Tibial artery (tissue), 4 donors: ENCODE measurements around the gene TTLL8.
A peak's percentile ranks its signal among the peaks of the same experiment; 100 is the strongest.

Source experiments
- DNase-seq, 2 donors: peaks; one replicate each; pipeline ENCODE4 v3.0.0-alpha.2; 2019
- H3K27ac ChIP-seq, 2 donors: fragments of 200-600 bp; sonication (generic) in 1 of 2; 1 replicate in 1 of 2; 2 replicates in 1 of 2; pipeline ENCODE4 v1.5.1; 2018 to 2019; ENCODE audit warnings: mild to moderate bottlenecking in 1 of 2
- H3K27me3 ChIP-seq, 2 donors: fragments of 200-600 bp; sonication (generic) in 1 of 2; one replicate each; pipeline versions ENCODE4 v1.5.1 to v1.6.0; 2016 to 2019
- H3K36me3 ChIP-seq, 3 donors: fragments of 200-600 bp; sonication (generic) in 2 of 3; one replicate each; pipeline ENCODE4 v1.5.1; 2016 to 2019; ENCODE audit warnings: mild to moderate bottlenecking in 2 of 3
- H3K4me1 ChIP-seq, 4 donors: fragments of 200-600 bp; sonication (generic) in 2 of 4; 1 replicate in 3 of 4; 2 replicates in 1 of 4; pipeline ENCODE4 v1.5.1; 2016 to 2019
- H3K4me3 ChIP-seq, 2 donors: fragments of 200-600 bp; sonication (generic) in 1 of 2; 1 replicate in 1 of 2; 2 replicates in 1 of 2; pipeline ENCODE4 v1.5.1; 2018 to 2019; ENCODE audit warnings: mild to moderate bottlenecking in 2 of 2
- H3K9me3 ChIP-seq, 3 donors: fragments of 200-600 bp; sonication (generic) in 1 of 3; one replicate each; pipeline ENCODE4 v1.5.1; 2016 to 2019
- CTCF ChIP-seq, 2 experiments: fragments of 200-600 bp in 1 of 2; fragments of 450-650 bp in 1 of 2; IDR thresholded peaks; one replicate each; pipeline ENCODE4 v1.5.1; 2017 to 2019; ENCODE audit warnings: antibody characterized with exemption in 2 of 2, mild to moderate bottlenecking in 1 of 2, moderate library complexity in 1 of 2
- intact Hi-C: fragments of 100-400 bp; cut with DNase I; formaldehyde crosslinking; loops from one replicate; pipeline ENCODE4 v1.15.0; 2023; ENCODE audit warnings: low total_unique reads

The TTLL8 gene

GRCh38 chr22:50082197-50082715, 24.2 kb upstream of the TTLL8 start:
- H3K27me3 ChIP-seq = peaks cover 0 to 45% of the 10 kb centered on the region in 2 donors
- H3K36me3 ChIP-seq = no peaks in the 10 kb centered on the region
- no peak overlapping the region for H3K27ac ChIP-seq
- H3K4me3 ChIP-seq = no peak overlapping the region
- no peak for DNase-seq
- H3K9me3 ChIP-seq = no peaks in the 10 kb centered on the region
- TF ChIP-seq CTCF (IDR thresholded peaks at IDR 0.05) = no peak
- intact Hi-C loops = no loop called here
- H3K4me1 ChIP-seq = no peaks in the 10 kb centered on the region

GRCh38 chr22:50081426-50082196, 23.5 kb upstream of the TTLL8 start:
- Histone ChIP-seq H3K4me3 (no peak overlapping the region), H3K27ac (no peak overlapping the region), H3K27me3 (peaks cover 0 to 48% of the 10 kb centered on the region in 2 donors), H3K4me1 (no peaks in the 10 kb centered on the region), H3K36me3 (no peaks in the 10 kb centered on the region), H3K9me3 (no peaks in the 10 kb centered on the region)
- TF ChIP-seq CTCF (IDR thresholded peaks at IDR 0.05) = no peak
- no peak for DNase-seq
- intact Hi-C loops = no loop called here

GRCh38 chr22:50080077-50080465, 22.0 kb upstream of the TTLL8 start:
- H3K4me3 ChIP-seq = no peak overlapping the region
- no peaks in the 10 kb centered on the region for H3K9me3 ChIP-seq
- H3K4me1 ChIP-seq = no peaks in the 10 kb centered on the region
- no peak overlapping the region for H3K27ac ChIP-seq
- H3K27me3 ChIP-seq = peaks cover 0 to 51% of the 10 kb centered on the region in 2 donors
- peak in 1 of 2 donors; percentile 55 for DNase-seq
- H3K36me3 ChIP-seq = no peaks in the 10 kb centered on the region
- intact Hi-C loops = no loop called here
- TF ChIP-seq CTCF (IDR thresholded peaks at IDR 0.05) = no peak

- Histone ChIP-seq H3K9me3 (no peaks in the 10 kb centered on the region), H3K4me1 (no peaks in the 10 kb centered on the region), H3K27me3 (peaks cover 0 to 52% of the 10 kb centered on the region in 2 donors), H3K36me3 (no peaks in the 10 kb centered on the region), H3K27ac (no peak overlapping the region), H3K4me3 (no peak overlapping the region)
- TF ChIP-seq CTCF (IDR thresholded peaks at IDR 0.05) = no peak
- DNase-seq = no peak
- intact Hi-C loops = no loop called here
These were observed 20.7 kb upstream of the TTLL8 start for GRCh38 chr22:50078761-50079160.

- Histone ChIP-seq H3K4me3 (no peak overlapping the region), H3K27me3 (peaks cover 0 to 48% of the 10 kb centered on the region in 2 donors), H3K4me1 (no peaks in the 10 kb centered on the region), H3K36me3 (no peaks in the 10 kb centered on the region), H3K9me3 (no peaks in the 10 kb centered on the region), H3K27ac (no peak overlapping the region)
- DNase-seq = no peak
- intact Hi-C loops = no loop called here
- TF ChIP-seq CTCF (IDR thresholded peaks at IDR 0.05) = no peak
These were observed 20.1 kb upstream of the TTLL8 start for GRCh38 chr22:50078246-50078645.
